GM12801 (cell line): Measurements from ENCODE around the gene PRRT1B.

ENCODE experiments used
- TF ChIP-seq, protein P1 (sequence below): IDR thresholded peaks from one replicate; pipeline ENCODE4 v1.5.1; 2011; ENCODE audit warnings: control low read depth; ENCODE audit not compliant: insufficient read length; ENCODE audit errors: extremely low read depth

PRRT1B gene

DNA sequence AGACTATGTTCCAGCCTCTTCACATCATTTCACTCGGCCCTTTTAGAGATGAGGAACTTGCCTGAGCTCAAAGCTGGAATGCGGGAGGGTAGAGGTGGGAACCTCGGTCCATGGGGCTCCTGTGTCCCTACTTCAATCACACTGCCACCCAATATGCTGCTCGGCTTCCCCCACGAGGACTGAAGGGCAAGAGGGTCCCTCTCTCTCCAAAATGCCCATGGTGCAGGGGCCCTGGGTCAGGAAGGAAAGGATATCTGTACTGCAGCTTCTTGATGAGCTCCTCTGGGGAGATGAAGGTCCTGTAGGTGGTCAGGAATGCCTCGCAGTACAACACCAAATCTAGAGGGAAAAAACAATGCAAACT lies 46.5 kb downstream of the PRRT1B start:
- TF ChIP-seq, protein P1, sequence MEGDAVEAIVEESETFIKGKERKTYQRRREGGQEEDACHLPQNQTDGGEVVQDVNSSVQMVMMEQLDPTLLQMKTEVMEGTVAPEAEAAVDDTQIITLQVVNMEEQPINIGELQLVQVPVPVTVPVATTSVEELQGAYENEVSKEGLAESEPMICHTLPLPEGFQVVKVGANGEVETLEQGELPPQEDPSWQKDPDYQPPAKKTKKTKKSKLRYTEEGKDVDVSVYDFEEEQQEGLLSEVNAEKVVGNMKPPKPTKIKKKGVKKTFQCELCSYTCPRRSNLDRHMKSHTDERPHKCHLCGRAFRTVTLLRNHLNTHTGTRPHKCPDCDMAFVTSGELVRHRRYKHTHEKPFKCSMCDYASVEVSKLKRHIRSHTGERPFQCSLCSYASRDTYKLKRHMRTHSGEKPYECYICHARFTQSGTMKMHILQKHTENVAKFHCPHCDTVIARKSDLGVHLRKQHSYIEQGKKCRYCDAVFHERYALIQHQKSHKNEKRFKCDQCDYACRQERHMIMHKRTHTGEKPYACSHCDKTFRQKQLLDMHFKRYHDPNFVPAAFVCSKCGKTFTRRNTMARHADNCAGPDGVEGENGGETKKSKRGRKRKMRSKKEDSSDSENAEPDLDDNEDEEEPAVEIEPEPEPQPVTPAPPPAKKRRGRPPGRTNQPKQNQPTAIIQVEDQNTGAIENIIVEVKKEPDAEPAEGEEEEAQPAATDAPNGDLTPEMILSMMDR: no peak

DNA sequence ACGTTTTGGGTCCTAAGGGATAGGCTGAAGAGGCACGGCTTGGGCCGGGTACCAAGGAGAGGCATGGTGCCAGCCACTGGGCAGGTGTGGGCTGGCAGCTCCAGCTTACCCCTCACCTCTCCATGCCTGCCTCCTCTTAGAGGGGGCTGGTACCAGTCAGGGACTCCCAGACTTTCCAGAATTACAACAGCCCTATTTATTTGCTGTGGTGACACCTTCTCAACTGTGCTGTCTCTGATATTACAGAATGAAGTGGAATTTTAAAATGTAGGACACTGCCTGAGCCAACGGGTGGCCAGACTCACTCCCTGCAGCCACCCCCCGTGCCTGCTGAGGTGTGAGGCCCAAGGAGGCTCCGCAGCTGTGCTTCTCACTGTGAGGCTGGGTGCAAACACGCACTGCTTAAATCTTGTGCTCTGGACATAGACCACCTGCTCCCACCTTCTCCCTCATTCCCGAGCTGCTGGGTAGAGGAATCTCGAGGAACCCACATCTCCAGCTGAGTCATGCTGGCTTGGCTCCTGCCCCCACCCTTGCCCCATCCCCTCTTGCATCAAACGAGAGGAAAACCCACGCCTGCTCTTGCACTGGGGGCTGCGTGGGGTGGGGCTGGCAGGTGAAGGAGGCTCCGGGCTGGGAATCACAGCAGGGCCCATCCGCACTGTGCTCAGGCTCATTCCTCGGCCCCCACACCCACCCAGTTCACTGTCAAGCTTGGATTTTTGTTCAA lies 47.9 kb downstream of the PRRT1B start:
- TF ChIP-seq, protein P1: no peak

DNA sequence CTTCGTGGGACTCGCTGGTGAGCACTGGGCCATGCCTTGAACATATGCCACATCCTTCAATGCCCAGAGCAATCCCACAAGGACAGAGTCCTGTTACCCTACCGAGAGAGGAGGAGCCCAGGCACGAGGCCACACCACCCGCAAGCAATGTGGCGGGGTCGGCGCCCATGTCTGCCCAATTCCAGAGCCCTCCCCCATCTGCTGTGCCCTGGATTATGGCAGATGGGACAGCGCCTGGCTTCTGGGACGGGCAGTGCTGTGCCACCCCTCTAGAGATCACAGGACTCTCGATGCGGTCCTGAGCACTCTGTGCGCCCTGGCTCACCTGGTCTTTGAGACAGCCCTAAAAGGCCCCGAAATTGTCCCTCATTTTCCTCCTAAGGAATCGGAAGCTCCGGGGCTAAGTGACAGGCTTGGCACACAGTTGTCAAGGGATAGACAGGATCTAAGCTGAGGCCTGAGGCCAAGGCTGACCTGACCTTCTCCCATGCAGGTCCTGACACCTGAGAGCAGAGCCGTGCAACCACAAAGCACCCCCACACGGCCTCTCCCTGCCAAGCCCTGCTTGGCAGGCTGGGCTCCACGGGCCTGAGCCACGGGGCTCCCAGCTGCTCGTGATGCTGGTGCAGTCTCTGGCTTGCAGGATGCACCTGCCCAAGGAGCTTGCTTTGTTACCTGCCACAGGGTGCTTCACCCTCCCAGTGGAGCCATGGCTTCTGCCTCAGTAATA lies 48.8 kb downstream of the PRRT1B start:
- TF ChIP-seq, protein P1: no peak

- TF ChIP-seq, protein P1: no peak
These were observed 49.8 kb downstream of the PRRT1B start for GRCh38 chr9:131594906-131595665.

GRCh38 chr9:131595696-131596429 lies 50.5 kb downstream of the PRRT1B start:
- TF ChIP-seq, protein P1: no peak

GRCh38 chr9:131596430-131596743 lies 51.1 kb downstream of the PRRT1B start:
- TF ChIP-seq, protein P1: no peak

DNA sequence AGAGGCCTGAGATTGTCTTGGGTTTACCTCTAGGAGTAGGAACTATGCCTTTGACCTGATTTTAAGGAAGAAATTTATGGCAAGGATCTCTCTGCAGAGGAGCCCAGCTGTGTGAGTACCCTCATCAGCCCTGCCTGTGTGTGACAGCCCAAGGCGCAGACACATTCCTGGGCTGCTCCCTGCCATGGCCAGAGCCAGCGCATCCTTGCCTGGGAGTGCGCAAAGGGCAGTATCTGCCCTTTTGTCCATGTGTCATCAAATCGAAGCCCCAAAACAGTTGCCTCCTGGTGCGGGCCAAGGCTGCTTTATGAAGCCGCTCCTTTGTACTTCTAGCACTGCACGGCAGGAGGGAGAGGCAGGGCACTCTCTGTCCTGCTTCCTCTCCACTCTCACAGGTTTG lies 51.9 kb downstream of the PRRT1B start:
- TF ChIP-seq, protein P1: no peak
